GM21423 (cell line): ENCODE data around the gene TMEM14B.
"Not testable (repeated sequence)": the region's sequence is repeated elsewhere in the genome, so short reads cannot be mapped to it uniquely, and the experiment has no call there.

Experiments used
- ATAC-seq: cut with Tn5 transposase; IDR thresholded peaks from one replicate; pipeline ENCODE4 v1.9.1; 2021; ENCODE audit warnings: mild to moderate bottlenecking, moderate library complexity; ENCODE audit not compliant: unreplicated experiment

The TMEM14B gene

DNA sequence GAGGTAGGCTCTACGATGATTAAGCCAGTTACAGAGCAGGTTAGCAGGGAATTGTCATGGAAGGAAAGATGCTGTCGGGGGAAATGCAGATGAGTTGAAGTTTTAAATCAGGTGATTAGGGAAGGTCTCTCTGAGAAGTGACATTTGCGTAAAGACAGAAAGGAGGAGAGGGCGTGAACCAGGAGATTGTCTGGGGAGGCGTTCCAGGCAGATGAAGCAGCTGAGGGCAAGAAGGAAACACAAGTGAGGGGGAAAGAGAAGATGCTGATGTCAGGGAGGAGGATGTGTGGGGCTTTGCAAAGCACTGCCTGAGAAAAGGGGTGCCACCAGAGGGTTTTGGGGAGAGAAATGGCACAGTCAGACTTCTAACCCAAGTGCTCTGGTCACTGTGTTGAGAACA is 2.5 kb upstream of the TMEM14B start:
- no peak for ATAC-seq

DNA sequence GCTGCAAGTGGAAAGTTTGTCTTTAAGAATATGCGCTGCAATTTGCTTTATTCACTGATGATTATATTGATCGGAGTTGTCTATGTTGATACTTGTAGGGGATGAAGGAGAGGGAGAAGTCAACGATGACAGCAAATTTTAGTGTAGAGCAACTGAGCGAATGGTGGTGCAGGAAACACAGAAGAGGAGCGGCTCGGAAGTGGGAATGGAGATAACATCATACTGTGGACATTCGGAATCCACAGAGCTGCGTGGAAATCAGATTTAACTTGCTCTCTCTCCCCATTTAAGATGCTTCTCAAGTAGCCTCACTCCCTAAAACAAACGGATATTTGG is 722 bp upstream of the TMEM14B start:
- ATAC-seq: no peak

DNA sequence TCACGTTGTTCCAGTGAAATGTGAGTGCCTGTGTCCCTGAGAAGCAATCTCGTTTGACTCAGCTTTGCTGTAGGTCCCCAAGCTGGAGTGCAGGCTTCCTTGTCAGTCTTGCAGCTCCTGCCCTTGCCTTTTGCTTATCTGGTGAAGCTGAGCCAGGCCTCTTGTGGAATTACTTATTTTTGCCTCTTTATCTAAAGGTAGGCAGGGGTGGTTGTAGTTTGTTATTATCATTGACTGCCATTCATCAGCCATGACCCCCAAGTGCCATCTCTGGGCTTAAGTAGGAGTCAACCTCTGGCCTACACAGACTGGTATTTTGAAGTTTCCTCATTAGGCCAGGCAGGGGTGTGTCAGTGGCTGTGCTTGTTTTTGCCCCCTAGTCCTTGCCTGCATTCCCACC is 2.1 kb downstream of the TMEM14B start:
- no peak for ATAC-seq

DNA sequence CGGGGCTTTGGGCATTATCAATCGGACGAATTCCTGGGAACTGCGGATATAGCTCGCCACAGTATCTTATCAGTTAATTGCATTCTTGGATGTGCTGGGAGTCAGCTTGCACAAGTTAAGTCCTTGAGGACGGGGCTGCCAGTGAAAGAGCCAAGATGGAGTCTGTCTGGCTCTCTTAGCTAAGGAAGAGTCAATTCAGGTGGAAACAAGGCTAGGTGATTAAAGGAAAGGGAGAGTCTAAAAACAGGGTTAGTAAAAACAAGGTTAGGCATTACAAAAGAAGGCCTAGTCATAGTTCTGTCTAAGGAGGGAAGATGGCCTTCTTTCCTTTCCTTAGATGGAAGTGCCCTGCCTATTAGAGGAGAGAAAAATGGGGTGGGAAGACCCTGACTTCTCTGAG is 3.0 kb downstream of the TMEM14B start:
- ATAC-seq: not testable (repeated sequence)

DNA sequence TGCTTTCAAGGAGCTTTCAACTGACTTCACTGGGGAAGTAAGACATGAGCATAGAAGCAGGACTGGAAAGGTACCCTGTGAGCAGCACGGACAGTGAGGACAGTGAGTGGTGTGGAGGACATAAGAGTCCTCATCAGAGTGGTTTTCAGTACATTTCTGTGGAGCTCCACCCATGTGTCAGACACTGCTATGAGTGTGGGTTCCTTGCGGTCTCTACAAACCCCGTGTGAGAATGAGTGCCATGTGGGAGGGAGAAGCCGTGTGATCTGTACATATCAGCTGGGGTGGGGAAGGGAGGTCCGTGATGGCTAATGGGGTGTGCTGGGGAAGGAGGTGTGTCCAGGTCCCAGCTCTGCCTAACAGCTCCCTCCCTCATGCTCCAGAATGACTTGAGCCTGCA is 4.2 kb downstream of the TMEM14B start:
- not testable (repeated sequence) for ATAC-seq

DNA sequence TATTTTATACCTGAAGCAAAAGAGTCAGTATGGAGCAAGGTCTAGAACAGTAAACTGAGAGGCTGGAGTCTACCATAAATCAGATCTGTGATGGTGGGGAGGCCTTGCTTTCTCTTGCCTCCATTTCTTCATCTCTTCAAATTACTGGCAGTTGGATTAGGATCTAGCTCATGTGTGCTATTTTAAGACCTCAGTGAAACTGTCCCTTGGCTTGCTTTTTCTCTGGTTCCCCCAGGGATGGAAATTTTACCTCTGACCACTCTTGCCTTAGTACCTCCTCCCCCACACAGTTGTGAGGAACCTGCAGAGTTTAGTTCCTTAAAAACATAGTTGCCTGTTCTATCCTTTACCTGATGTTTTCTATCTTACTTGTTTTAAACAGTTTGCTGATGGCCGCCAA is 8.5 kb downstream of the TMEM14B start:
- no peak for ATAC-seq

DNA sequence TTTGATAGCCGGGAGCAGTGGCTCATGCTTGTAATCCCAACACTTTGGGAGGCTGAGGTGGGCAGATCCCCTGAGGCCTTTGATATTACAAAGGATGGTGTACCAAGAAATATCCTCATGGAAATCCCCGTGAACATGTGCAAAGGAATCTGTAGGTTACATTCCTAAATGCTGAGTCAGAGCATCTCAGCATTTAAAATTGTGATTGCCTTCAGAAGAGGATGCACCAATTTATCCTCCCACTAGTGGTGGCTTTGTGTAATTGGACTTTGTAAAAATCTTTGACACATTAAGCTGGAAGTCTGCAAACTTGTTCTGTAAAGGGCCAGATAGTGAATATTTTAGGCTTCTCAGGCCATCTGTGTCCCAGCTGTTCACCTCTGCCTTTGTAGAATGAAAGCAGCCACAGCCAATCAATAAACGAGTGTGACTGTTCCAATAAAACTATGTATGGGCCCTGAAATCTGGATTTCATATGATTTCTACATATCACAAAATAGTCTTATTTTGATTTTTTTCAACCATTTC is 11.8 kb downstream of the TMEM14B start:
- no peak for ATAC-seq

DNA sequence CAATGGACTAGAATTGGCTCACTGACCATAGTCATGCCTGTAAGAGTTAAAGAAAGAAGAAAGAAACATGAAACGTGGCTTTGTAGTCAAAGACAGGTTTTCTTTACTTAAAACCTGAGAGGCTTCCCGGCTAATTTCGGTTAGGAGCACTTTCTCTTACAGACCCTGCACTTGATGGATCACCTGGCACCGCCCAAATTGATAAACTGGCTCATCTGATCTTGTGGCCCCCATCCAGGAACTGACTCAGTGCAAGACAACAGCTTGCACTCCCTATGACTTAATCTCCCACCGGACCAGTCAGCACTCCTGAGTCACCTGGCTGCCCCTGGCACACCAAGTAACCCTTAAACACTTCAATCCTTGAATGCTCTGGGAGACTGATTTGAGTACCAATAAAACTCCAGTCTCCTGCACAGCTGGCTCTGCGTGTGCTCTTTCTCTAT is 12.3 kb downstream of the TMEM14B start:
- no peak for ATAC-seq

DNA sequence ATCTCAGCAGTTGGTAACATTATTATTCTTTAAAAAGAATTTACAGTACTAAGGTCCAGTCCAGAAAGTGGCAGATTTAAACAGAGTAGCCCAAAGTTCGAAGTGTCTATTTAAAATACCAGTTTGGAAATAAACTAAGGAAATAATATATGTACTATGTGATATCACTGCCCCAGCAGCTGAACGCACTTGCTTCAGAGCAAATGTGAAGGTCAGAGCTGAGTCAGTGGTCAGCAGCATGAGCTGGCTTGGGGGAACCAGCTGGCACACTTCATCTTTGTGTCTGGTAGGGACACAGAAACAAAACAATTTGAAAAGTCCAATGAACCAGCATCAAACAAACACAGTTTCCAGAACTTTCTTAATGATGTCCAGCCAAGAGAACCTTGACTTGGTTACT is 15.4 kb downstream of the TMEM14B start:
- no peak for ATAC-seq

DNA sequence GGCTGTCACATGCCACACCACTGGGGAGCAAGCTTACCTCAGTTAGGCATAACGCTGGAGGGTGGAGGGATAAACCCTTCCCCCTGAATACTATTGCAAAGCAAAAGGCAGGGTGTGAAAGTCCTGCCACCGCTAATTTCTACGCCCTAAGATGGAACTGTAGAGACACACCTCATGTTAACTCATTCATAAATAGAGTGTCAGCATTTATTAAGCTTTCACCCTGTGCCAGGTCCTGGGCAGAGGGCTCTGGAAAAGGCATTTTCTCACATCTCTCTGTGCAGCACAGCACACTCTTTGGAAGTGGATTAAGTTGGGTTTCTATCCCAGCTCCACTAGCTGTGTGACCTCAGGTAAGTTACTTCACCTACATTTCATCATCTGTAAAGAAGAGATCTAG is 21.8 kb downstream of the TMEM14B start:
- ATAC-seq: no peak

DNA sequence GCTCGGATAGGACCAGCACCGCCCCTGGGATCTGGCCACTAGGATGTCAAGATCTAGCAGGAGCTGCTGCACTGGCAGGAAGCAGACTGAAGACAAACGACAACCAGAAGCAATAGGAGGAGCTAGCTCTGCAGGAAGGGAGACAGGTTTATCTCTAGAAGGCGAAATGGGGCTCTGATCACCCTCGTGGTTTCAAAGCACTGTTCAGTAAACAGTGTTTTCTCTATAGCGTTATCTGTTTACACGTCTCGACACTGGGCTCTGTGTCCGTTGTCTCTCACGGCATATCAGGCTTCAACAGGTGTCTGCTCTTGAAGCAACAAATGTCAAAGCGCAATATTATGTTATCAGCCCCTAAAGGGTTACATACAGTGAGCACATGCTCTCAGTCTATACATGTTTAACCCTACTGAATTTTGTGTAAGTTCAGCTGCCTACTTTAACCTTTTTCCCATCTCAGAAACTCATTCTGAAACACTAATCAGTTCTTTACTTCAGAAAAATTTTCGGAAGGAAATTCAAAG is 23.8 kb downstream of the TMEM14B start:
- no peak for ATAC-seq

DNA sequence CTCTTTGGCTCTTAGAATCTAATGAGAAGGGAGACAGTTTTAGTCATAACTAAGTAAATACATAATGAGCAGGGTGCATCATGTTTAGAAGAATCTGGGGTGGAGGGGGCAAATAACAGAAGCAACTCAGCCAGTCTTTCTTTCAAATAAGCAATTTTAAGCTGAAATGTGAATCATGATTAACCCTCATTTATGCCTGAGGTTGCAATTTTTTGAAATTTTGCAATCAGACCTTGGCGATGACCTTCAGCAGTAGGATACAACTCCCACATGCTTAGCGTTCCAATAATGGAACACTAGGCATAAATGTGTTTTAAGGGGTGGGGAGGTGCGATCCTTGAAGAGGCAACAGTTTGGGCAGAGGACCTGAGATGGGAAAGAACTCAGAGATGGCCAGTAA is 30.6 kb downstream of the TMEM14B start:
- ATAC-seq: no peak

DNA sequence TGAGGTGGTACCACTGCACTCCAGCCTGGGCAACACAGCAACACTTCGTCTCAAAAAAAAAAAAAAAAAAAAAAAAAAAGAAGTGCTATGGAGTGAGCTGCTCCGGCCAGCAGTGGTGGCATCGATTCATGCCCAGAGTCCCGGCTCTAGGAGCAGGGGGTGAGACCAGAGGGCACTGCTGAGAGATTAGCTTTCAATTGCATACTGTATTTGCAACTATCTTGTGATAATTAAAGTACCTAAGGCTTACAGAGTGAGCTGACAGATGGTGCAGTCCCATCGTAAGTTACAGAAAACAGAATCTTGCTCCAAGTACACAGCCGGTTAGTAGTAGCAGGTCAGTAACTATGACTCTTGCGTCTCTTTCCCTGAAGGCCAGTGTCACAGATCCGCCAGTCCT is 31.5 kb downstream of the TMEM14B start:
- ATAC-seq: no peak

DNA sequence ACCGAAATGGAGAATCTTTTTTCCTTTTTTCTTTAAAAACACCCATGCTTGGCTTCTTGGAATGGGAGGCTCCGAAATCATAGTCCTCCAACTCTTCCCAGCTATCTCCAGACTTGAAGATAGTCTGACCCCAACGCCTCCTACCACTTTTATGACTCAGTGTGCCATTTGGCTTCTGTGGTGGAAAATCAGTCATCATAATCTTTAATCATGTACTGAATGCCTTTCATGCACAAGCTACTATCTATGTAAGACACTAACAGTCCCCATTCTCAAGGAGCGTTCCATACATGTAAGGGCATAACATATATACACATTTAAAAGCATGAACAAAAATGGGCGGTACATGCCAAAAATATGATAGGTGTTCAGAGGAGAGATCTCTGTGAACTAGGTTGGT is 44.1 kb downstream of the TMEM14B start:
- no peak for ATAC-seq

DNA sequence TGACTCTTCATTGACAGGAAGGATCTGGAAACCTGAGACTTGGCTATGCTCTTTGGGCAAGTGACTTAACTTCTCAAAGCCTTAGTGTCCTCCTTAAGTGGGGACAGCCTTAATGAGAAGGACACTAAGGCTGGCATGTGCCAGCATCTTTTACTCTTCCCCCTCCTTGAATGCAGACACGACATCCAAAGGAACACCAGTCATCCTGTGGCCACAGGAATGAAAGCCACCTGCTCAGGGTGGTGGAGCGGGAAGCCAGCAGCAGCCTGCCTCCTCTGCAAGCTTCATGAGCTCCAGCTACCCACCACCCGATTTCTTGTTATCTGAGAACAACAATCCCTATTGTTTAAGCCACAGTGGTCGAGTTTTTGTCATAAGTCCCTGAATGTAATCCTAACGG is 44.5 kb downstream of the TMEM14B start:
- no peak for ATAC-seq

DNA sequence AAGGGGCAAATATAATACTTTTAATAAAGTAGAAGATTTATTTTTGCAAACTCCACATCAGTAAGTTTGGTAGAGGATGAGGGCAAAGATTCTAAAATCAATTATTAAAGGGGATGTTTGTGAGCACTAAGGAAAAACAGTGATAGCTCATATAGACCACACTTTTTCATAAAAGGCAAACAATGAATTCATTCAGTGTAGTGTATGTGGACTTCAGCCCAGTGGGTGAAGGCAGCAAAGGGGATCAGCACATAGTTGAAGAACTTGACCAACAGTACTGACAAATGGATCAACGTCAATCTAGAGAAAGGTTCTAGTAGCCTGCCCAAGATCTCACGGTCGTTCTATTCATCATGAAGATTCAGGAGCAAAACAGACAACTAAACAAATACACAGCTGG is 45.4 kb downstream of the TMEM14B start:
- ATAC-seq: no peak

DNA sequence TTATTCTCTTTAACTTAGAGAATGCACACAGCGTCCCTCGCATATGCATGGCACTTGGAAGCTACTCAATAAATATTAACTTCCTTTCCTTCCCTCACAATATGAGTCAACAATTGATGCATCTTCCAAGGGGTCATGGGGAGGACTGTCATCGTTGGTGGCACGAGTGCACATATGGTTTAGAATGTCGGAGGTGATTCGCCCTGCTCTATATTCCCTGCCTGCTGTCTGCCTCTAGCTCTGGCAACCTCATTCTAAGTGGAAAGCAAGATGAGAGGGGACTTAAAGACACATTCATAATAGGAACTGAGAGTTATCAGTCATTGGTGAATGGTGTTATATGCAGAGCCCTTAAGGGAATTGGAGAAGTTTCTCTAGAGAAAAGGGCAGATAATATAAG is 46.1 kb downstream of the TMEM14B start:
- no peak for ATAC-seq

DNA sequence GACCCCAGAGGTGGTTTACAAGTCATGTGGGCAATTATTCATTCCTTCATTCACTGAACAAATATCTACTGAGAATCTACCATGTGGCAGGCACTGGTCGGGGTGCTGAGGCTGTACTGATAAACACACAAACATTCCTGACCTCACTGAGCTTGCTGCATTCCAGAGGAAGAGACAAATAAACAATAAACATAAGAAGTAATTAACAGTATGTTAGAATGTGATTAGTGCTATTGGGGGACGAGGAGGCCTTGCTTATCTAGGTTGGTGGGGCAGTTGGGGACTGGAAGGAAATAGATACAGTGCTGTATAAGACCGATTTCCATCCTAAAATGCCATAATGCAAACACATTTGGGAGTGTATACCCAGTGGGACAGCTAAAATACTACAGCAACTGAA is 46.6 kb downstream of the TMEM14B start:
- no peak for ATAC-seq

DNA sequence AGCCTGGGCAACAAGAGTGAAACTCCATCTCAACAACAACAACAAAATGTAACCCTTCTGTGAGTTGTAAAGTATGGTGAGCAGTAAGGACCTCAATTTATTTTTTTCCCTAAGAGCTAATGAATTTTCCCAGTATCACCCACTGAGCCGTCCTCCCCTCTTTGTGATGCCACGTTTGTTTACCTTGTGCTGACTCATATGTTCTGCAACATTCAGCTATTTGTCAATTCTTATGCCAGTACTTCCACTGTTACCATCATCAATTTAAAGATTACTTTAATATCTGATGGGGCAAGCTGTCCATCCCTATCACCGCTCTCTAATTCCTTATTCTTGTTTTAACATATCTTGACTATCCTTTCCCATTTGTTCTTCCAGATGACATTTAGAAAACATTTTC is 53.2 kb downstream of the TMEM14B start:
- ATAC-seq: no peak

DNA sequence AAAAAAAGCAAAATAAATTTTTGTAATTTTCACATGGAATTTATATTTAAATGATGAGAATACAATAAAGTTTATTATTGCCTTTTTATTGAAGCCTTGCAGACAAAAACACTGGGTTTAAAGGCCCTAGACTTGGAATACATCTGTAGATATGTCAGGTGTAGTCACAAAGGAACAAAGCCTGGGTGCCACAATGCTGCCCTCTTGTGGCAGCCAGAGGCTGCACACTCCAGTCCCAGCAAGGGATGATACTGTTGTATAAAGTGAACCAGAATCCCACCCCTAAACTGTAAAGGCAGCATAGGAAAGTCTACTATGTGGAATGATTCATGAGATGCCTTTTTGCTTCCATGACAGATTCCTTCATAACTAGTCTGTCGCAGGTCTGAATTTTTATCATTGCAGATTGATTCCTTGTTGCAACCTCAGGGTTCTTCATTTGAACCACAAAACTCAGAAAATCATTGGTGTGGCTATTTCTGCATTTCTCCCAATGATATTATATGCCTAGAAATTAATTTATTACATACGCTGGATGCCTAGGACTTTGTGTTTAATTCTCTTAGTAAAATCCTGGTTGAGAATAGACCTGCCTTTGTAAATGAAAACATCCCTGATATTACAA is 53.7 kb downstream of the TMEM14B start:
- peak; percentile 89 for ATAC-seq
